Embryonic facial prominence (tissue), 1 donor: Measurements from ENCODE around the gene DCK.
"Not testable (repeated sequence)": the region's sequence is repeated elsewhere in the genome, so short reads cannot be mapped to it uniquely, and the experiment has no call there.

Experiments used
- DNase-seq: peaks from one replicate; pipeline ENCODE4 v3.0.0-alpha.2; 2016; ENCODE audit errors: extremely low spot score

DCK gene

DNA sequence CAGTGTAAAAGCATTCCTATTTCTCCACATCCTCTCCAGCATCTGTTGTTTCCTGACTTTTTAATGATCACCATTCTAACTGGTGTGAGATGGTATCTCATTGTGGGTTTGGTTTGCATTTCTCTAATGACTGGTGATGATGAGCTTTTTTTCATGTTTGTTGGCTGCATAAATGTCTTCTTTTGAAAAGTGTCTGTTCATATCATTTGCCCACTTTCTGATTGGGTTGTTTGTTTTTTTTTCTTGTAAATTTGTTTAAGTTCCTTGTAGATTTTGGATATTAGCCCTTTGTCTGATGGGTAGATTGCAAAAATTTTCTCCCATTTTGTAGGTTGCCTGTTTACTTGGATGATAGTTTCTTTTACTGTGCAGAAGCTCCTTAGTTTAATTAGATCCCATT lies 6.2 kb downstream of the DCK start:
- not testable (repeated sequence) for DNase-seq

DNA sequence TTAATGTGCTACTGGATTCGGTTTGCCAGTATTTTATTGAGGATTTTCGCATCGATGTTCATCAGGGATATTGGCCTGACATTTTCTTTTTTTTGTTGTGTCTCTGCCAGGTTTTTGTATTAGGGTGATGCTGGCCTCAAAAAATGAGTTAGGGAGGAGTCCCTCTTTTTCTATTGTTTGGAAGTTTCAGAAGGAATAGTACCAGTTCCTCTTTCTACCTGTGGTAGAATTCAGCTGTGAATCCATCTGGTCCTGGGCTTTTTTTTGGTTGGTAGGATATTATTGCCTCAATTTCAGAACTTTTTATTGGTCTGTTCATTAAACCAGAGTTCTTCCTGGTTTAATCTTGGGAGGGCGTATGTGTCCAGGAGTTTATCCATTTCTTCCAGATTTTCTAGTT lies 7.9 kb downstream of the DCK start:
- not testable (repeated sequence) for DNase-seq

GRCh38 chr4:71004281-71004851 lies 10.9 kb downstream of the DCK start:
- DNase-seq: no peak

- not testable (repeated sequence) for DNase-seq
These were observed 11.6 kb downstream of the DCK start for GRCh38 chr4:71005025-71005424.

DNA sequence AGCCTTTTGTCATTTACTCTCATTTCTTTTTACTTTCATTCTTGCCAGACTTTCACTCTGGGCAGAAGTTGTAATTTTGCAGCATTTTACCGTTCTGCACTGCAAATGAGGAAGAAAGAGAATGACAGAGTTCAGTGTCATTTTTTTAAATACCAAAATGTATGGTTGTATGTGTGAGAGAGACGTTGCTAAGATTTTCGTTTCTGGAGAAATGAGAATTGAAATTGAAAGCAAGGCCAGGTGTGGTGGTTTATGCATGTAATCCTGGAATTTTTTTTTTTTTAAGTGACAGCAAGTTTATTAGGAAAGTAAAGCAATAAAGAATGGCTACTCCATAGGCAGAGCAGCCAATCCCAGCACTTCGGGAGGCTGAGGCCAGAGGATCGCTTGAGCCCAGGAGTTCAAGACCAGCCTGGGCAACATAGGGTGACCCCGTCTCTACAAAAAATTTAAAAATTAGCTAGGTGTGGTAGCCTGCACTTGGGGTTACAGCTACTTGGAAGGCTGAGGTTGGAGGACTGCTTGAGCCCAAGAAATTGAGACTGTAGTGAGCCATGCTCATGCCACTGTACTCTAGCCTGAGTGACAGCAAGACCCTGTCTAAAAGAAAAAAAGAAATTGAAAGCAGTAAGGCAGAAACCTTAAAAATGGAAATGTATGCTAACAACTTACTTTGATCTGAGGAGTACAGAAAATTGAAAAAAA lies 12.9 kb downstream of the DCK start:
- DNase-seq: no peak

- DNase-seq: no peak
These were observed 14.7 kb downstream of the DCK start for GRCh38 chr4:71008196-71008595.

- no peak for DNase-seq
These were observed 15.6 kb downstream of the DCK start for GRCh38 chr4:71009086-71009485.

- no peak for DNase-seq
These were observed 16.6 kb downstream of the DCK start for GRCh38 chr4:71009890-71010588.

GRCh38 chr4:71011451-71011850 lies 18.0 kb downstream of the DCK start:
- DNase-seq: no peak

DNA sequence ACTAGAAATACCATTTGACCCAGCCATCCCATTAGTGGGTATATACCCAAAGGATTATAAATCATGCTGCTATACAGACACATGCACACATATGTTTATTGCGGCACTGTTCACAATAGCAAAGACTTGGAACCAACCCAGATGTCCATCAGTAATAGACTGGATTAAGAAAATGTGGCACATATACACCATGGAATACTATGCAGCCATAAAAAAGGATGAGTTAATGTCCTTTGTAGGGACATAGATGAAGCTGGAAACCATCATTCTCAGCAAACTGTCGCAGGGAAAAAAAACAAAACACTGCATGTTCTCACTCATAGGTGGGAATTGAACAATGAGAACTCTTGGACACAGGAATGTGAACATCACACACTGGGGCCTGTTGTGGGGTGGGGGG lies 23.9 kb downstream of the DCK start:
- not testable (repeated sequence) for DNase-seq

DNA sequence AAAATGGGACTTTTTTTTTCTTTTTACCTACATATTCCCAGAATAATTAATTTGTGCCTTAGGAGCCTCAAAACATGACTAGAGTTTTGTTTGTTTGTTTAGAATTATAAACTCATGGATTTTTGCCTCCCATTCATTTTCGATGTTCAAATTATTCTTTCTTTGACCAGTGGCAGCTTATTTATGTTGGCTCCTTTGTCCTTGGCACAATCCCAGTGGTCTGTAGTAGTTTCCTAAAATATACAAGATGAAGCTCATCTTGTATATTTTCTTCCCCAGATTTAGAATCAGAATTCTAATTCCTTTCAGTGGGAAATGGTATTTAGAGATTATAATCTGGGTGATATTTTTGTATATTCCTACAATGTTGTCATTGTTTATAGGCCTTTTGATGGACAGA lies 27.2 kb downstream of the DCK start:
- no peak for DNase-seq

DNA sequence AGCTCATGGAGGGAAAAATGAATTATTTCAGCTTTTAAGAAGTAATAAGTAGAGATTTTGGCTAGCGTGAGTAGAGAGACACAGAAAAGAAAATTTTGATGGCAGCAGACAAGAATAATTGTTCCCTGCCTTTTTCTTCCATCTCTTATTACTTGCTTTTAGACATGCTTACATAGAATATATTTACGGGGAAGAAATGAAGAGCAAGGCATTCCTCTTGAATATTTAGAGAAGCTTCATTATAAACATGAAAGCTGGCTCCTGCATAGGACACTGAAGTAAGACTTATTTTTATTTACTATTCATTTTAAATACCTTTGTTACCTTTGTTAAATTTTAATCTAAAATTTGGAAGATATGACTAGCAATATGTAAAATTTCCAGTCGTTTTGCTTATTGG lies 32.2 kb downstream of the DCK start:
- DNase-seq: no peak

GRCh38 chr4:71026086-71026485 lies 32.6 kb downstream of the DCK start:
- no peak for DNase-seq

DNA sequence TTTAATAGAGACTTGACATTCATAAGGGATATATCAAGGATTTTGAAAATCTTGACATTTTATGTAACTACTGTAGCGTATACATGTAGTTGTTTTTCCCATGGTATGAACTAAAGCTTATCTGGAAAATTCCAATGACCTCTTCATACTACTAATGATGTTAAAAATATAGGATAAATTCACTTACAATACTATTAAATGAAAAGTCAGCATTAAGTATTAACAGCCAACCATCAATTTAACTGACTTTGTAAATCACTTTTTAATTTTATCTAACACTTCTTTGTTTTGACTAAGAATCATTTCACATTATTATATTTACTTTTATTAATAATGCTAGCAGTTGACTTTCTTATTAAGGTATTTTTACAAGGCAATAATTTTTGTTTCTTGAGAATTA lies 34.2 kb downstream of the DCK start:
- no peak for DNase-seq

DNA sequence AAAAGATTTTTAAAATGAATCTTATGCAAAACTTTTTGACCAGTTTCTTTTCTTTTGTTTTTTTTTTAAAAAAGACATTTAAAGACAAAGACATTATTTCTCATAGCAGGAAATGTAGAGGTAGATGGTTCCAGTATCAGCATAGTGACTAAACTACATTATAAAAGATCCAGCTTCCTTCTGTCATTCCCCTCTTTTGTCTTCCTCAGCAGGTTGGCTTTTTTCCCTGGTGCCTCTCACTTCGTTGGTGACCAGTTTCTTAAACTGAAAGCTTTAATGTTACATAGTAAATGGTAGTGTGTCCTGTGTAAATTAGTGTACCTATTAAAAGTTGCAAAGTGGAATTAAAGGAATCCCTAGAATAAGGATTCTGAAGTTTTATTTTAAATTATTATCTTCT lies 36.1 kb downstream of the DCK start:
- DNase-seq: no peak

GRCh38 chr4:71032106-71032505 lies 38.7 kb downstream of the DCK start:
- not testable (repeated sequence) for DNase-seq

- no peak for DNase-seq
These were observed 51.8 kb downstream of the DCK start for GRCh38 chr4:71045256-71045655.

- DNase-seq: no peak
These were observed 55.9 kb downstream of the DCK start for GRCh38 chr4:71049395-71049794.

- no peak for DNase-seq
These were observed 57.4 kb downstream of the DCK start for GRCh38 chr4:71050809-71051208.

GRCh38 chr4:71052034-71052433 lies 58.6 kb downstream of the DCK start:
- DNase-seq: no peak

- DNase-seq: no peak
These were observed 59.3 kb downstream of the DCK start for GRCh38 chr4:71052716-71053115.

DNA sequence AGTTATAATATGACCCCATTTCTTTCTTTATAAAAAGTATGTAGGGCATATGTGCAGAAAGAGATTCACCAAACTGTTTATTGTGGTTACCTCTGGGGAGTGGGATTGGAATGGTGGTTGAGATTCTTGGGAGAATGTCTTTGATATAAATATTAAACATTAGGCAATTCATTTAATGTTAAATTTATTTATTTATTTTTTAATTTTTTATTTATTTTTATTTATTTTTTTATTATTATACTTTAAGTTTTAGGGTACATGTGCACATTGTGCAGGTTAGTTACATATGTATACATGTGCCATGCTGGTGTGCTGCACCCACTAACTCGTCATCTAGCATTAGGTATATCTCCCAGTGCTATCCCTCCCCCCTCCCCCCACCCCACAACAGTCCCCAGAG lies 60.2 kb downstream of the DCK start:
- not testable (repeated sequence) for DNase-seq

DNA sequence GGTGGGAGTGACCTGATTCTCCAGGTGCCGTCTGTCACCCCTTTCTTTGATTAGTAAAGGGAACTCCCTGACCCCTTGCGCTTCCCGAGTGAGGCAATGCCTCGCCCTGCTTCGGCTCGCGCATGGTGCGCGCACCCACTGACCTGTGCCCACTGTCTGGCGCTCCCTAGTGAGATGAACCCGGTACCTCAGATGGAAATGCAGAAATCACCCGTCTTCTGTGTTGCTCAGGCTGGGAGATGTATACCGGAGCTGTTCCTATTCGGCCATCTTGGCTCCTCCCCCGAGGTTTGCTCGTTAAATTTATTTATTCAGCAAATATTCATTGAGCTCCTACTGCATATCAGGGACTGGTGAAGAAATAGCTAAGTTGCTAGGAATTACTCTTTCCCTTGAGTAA lies 66.1 kb downstream of the DCK start:
- DNase-seq: not testable (repeated sequence)
